Ureter (tissue), 1 donor: Measurements from ENCODE around the gene DMXL1. TPM values are rescaled to one million over a fixed set of nuclear protein-coding genes. Genes with fewer than 3 reads are reported as not detected.

Source experiments
- DNase-seq: peaks from one replicate; pipeline ENCODE4 v3.0.0-alpha.2; 2020; ENCODE audit warnings: low spot score
- total RNA-seq: library from RNA; stranded (reverse); gene quantifications from one replicate; pipeline ENCODE4 v1.2.4, GENCODE V29; 2023
- donor health status: DM: yes; HTN: yes; CAD: no.

The DMXL1 gene
- total RNA-seq: 62.9 TPM

- DNase-seq: peak; percentile 100
Measured at GRCh38 chr5:119070828-119071560, at the start of gene DMXL1. DMXL1 (plus strand) TSS chr5:119071087; CDS start chr5:119071570, 483 bp downstream.

GRCh38 chr5:119021149-119021732 lies 49.6 kb upstream of the DMXL1 start:
- DNase-seq: no peak

GRCh38 chr5:119022017-119022745 lies 48.7 kb upstream of the DMXL1 start:
- DNase-seq: no peak

- no peak for DNase-seq
Measured at GRCh38 chr5:119022773-119023172, 48.1 kb upstream of the DMXL1 start.

GRCh38 chr5:119028575-119028974 lies 42.3 kb upstream of the DMXL1 start:
- DNase-seq: no peak

GRCh38 chr5:119031011-119031886 lies 39.6 kb upstream of the DMXL1 start:
- DNase-seq: no peak

- no peak for DNase-seq
Measured at GRCh38 chr5:119031905-119032304, 39.0 kb upstream of the DMXL1 start.

- no peak for DNase-seq
Measured at GRCh38 chr5:119032656-119033055, 38.2 kb upstream of the DMXL1 start.

GRCh38 chr5:119033135-119033534 lies 37.8 kb upstream of the DMXL1 start:
- no peak for DNase-seq

GRCh38 chr5:119036101-119036762 lies 34.7 kb upstream of the DMXL1 start:
- DNase-seq: no peak

- no peak for DNase-seq
Measured at GRCh38 chr5:119037496-119038215, 33.2 kb upstream of the DMXL1 start.

- DNase-seq: no peak
Measured at GRCh38 chr5:119048246-119048645, 22.6 kb upstream of the DMXL1 start.

GRCh38 chr5:119049824-119050449 lies 20.9 kb upstream of the DMXL1 start:
- DNase-seq: no peak

- DNase-seq: no peak
Measured at GRCh38 chr5:119054101-119054500, 16.8 kb upstream of the DMXL1 start.

- DNase-seq: no peak
Measured at GRCh38 chr5:119055294-119055693, 15.6 kb upstream of the DMXL1 start.

- no peak for DNase-seq
Measured at GRCh38 chr5:119058979-119059529, 11.8 kb upstream of the DMXL1 start.

- no peak for DNase-seq
Measured at GRCh38 chr5:119059740-119060255, 11.1 kb upstream of the DMXL1 start.

GRCh38 chr5:119063579-119064379 lies 7.1 kb upstream of the DMXL1 start:
- DNase-seq: no peak

- DNase-seq: no peak
Measured at GRCh38 chr5:119067450-119067849, 3.4 kb upstream of the DMXL1 start.
